AG09319 (cell line): ENCODE results near the gene SRCAP.
A peak's percentile ranks its signal among the peaks of the same experiment; 100 is the strongest.

Source experiments
- DNase-seq: peaks from one replicate; pipeline ENCODE4 v3.0.0-alpha.2; 2010; ENCODE audit warnings: low read depth; ENCODE audit errors: extremely low read depth
- CTCF ChIP-seq: IDR thresholded peaks from 2 replicates; pipeline ENCODE4 v1.5.1; 2011; ENCODE audit warnings: low read depth, mild to moderate bottlenecking, inconsistent platforms, low read length, moderate library complexity

Gene SRCAP

GRCh38 chr16:30761427-30761927 is 62.5 kb downstream of the SRCAP start:
- no peak for TF ChIP-seq CTCF
- DNase-seq: no peak

- TF ChIP-seq CTCF: no peak
- DNase-seq: peak; percentile 94
These were observed 63.2 kb downstream of the SRCAP start, which contains the start of the genes CFAP119 and RNF40 for GRCh38 chr16:30761928-30762902. CFAP119 (minus strand) TSS chr16:30762062; CDS start chr16:30761748, 314 bp downstream. RNF40 (plus strand) TSS chr16:30762322; CDS start chr16:30762546, 224 bp downstream.

GRCh38 chr16:30762991-30763725 is 64.2 kb downstream of the SRCAP start:
- TF ChIP-seq CTCF: no peak
- DNase-seq: no peak

GRCh38 chr16:30764086-30764485 is 65.1 kb downstream of the SRCAP start:
- TF ChIP-seq CTCF: no peak

GRCh38 chr16:30764816-30765465 is 66.0 kb downstream of the SRCAP start:
- no peak for DNase-seq
- TF ChIP-seq CTCF: no peak

More at GRCh38 chr16:30764086-30764485, 65.1 kb downstream of the SRCAP start:
- DNase-seq: no peak

GRCh38 chr16:30766206-30766932 is 67.4 kb downstream of the SRCAP start:
- DNase-seq: no peak
- no peak for TF ChIP-seq CTCF
